Small intestine (tissue), 7 donors: ENCODE results near the gene TMEM59L. TPM values are rescaled to one million over a fixed set of nuclear protein-coding genes. Genes with fewer than 3 reads are reported as not detected.

Experiments used
- DNase-seq, 2 donors: peaks; one replicate each; pipeline versions ENCODE4 v3.0.0 to v3.0.0-alpha.2; 2013
- FAIRE-seq: peaks from 2 replicates; lab custom pipeline; 2012; peaks lifted over from hg19 to GRCh38; lab: Jason Lieb, UNC
- H3K27ac ChIP-seq, 3 donors: one replicate each; pipeline ENCODE4 v1.5.1; 2013; ENCODE audit warnings: low read length in 2 of 3, mild to moderate bottlenecking in 2 of 3, control low read depth in 1 of 3, inconsistent platforms in 1 of 3, low read depth in 1 of 3, moderate library complexity in 1 of 3
- H3K27me3 ChIP-seq, 3 donors: one replicate each; pipeline ENCODE4 v1.6.1; 2013; ENCODE audit warnings: low read length in 3 of 3, inconsistent platforms in 1 of 3; ENCODE audit not compliant: control insufficient read depth in 3 of 3, insufficient read depth in 3 of 3
- H3K36me3 ChIP-seq, 3 donors: one replicate each; pipeline ENCODE4 v1.6.1; 2013; ENCODE audit warnings: low read length in 3 of 3, inconsistent platforms in 1 of 3, low read depth in 1 of 3, mild to moderate bottlenecking in 1 of 3, moderate library complexity in 1 of 3; ENCODE audit not compliant: control insufficient read depth in 3 of 3, insufficient read depth in 2 of 3
- H3K4me1 ChIP-seq, 3 donors: one replicate each; pipeline ENCODE4 v1.6.1; 2013; ENCODE audit warnings: low read length in 2 of 3, inconsistent platforms in 1 of 3, low read depth in 1 of 3, mild to moderate bottlenecking in 1 of 3, moderate library complexity in 1 of 3; ENCODE audit not compliant: control insufficient read depth in 3 of 3, insufficient read depth in 2 of 3
- H3K4me3 ChIP-seq, 3 donors: one replicate each; pipeline ENCODE4 v1.5.1; 2013; ENCODE audit warnings: low read length in 3 of 3, control low read depth in 1 of 3, inconsistent platforms in 1 of 3, low read depth in 1 of 3, mild to moderate bottlenecking in 1 of 3, moderate library complexity in 1 of 3
- H3K9me3 ChIP-seq, 2 donors: one replicate each; pipeline ENCODE4 v1.6.1; 2013; ENCODE audit warnings: low read depth in 1 of 2, low read length in 1 of 2; ENCODE audit not compliant: control insufficient read depth in 2 of 2, insufficient read depth in 1 of 2
- WGBS, 3 donors: extraction: QIAGEN DNeasy Blood & Tissue Kit; methylation state at CpG; one replicate each; pipeline ENCODE4 v1.1.7; 2013; 5-methylcytosine and 5-hydroxymethylcytosine counted together
- polyA plus RNA-seq, 4 donors: library from polyadenylated mRNA; stranded (reverse) in 3 of 4; unstranded in 1 of 4; fragments of 200-250 nt in 3 of 4; fragments of 120-200 nt in 1 of 4; gene quantifications; one replicate each; pipeline versions ENCODE4 v1.2.1 to v1.2.3, GENCODE V29; 2013
- donor health status: healthy with polysubstance abuse.
- donor health status: control.
- donor health status: control.
- donor health status: Bipolar disorder and iron deficiency.
- donor health status: healthy.

The TMEM59L gene
- polyA plus RNA-seq, 4 donors: 1.3 to 8.5 (median 1.6) TPM; not detected in 1

GRCh38 chr19:18580311-18580710, 32.4 kb upstream of the TMEM59L start:
- no peak for FAIRE-seq
- H3K4me1 ChIP-seq: no peaks in the 10 kb centered on the region
- no peak overlapping the region for H3K4me3 ChIP-seq
- WGBS, 3 donors: 65 to 71% (median 68%) methylated on average over 7 of the region's 7 CpGs
- H3K36me3 ChIP-seq: peaks cover 0 to 27% (median 6%) of the 10 kb centered on the region in 3 donors
- DNase-seq: no peak
- no peak overlapping the region for H3K27ac ChIP-seq
- no peaks in the 10 kb centered on the region for H3K9me3 ChIP-seq
- H3K27me3 ChIP-seq: peaks cover 0 to 6% (median 0%) of the 10 kb centered on the region in 3 donors

GRCh38 chr19:18586306-18586705, 26.4 kb upstream of the TMEM59L start:
- WGBS, 3 donors: 42 to 64% (median 57%) methylated on average over 2 of the region's 2 CpGs
- no peak overlapping the region for H3K4me3 ChIP-seq
- DNase-seq (no peak), FAIRE-seq (no peak)
- H3K4me1 ChIP-seq: peaks cover 3 to 15% (median 5%) of the 10 kb centered on the region in 3 donors
- peaks cover 0 to 11% (median 0%) of the 10 kb centered on the region in 3 donors for H3K36me3 ChIP-seq
- H3K27ac ChIP-seq: no peak overlapping the region
- no peaks in the 10 kb centered on the region for H3K9me3 ChIP-seq
- H3K27me3 ChIP-seq: peaks cover 0 to 5% (median 0%) of the 10 kb centered on the region in 3 donors

- Histone ChIP-seq H3K27ac (peak overlapping the region in 1 of 3 donors; percentile 88), H3K4me1 (peaks cover 3 to 15% (median 5%) of the 10 kb centered on the region in 3 donors), H3K36me3 (peaks cover 0 to 19% (median 0%) of the 10 kb centered on the region in 3 donors), H3K4me3 (no peak overlapping the region), H3K9me3 (no peaks in the 10 kb centered on the region), H3K27me3 (no peaks in the 10 kb centered on the region)
- WGBS, 3 donors: 89 to 94% (median 94%) methylated on average over 12 of the region's 12 CpGs
- FAIRE-seq (no peak), DNase-seq (no peak)
These were observed 25.1 kb upstream of the TMEM59L start for GRCh38 chr19:18587561-18587960.

GRCh38 chr19:18587962-18588610, 24.6 kb upstream of the TMEM59L start:
- FAIRE-seq: no peak
- no peak for DNase-seq
- Histone ChIP-seq H3K4me1 (peaks cover 3 to 15% (median 5%) of the 10 kb centered on the region in 3 donors), H3K4me3 (peak overlapping the region in 2 of 3 donors; percentile 64 to 79), H3K9me3 (no peaks in the 10 kb centered on the region), H3K27ac (peak overlapping the region; percentile 77 to 88 (median 88)), H3K27me3 (no peaks in the 10 kb centered on the region), H3K36me3 (peaks cover 0 to 19% (median 0%) of the 10 kb centered on the region in 3 donors)
- 32 to 40% (median 32%) methylated on average over 16 of the region's 16 CpGs for WGBS, 3 donors

- Histone ChIP-seq H3K36me3 (peaks cover 0 to 19% (median 0%) of the 10 kb centered on the region in 3 donors), H3K4me1 (peaks cover 3 to 16% (median 6%) of the 10 kb centered on the region in 3 donors), H3K27ac (peak within 1 kb of the TSS; percentile 77 to 88 (median 88)), H3K9me3 (no peaks in the 10 kb centered on the region), H3K4me3 (peak within 1 kb of the TSS; percentile 64 to 79 (median 72)), H3K27me3 (no peaks in the 10 kb centered on the region)
- WGBS, 3 donors: 0 to 1% (median 1%) methylated on average over 47 to 72 of the region's 72 CpGs
- peak; percentile 77 to 91 for DNase-seq
- no peak for FAIRE-seq
These were observed 23.9 kb upstream of the TMEM59L start, which contains the start of gene REX1BD for GRCh38 chr19:18588611-18589379. TSS of gene REX1BD (plus strand) at chr19:18588798. CDS start at chr19:18588802, 4 bp downstream.

- 12 to 33% (median 20%) methylated on average over 37 to 52 of the region's 52 CpGs for WGBS, 3 donors
- peak overlapping the region; percentile 64 to 79 (median 72) for H3K4me3 ChIP-seq
- no peak for FAIRE-seq
- DNase-seq: peak; percentile 74 to 88
- peaks cover 3 to 23% (median 10%) of the 10 kb centered on the region in 3 donors for H3K4me1 ChIP-seq
- H3K9me3 ChIP-seq: no peaks in the 10 kb centered on the region
- peaks cover 0 to 19% (median 0%) of the 10 kb centered on the region in 3 donors for H3K36me3 ChIP-seq
- H3K27ac ChIP-seq: peak overlapping the region; percentile 77 to 88 (median 88)
- H3K27me3 ChIP-seq: peaks cover 0 to 2% (median 0%) of the 10 kb centered on the region in 3 donors
These were observed 23.0 kb upstream of the TMEM59L start for GRCh38 chr19:18589380-18590272.

GRCh38 chr19:18590273-18591272, 22.1 kb upstream of the TMEM59L start:
- 80 to 93% (median 89%) methylated on average over 40 of the region's 40 CpGs for WGBS, 3 donors
- peaks cover 3 to 26% (median 11%) of the 10 kb centered on the region in 3 donors for H3K4me1 ChIP-seq
- H3K4me3 ChIP-seq: peak overlapping the region in 1 of 3 donors; percentile 64
- peaks cover 0 to 19% (median 0%) of the 10 kb centered on the region in 3 donors for H3K36me3 ChIP-seq
- FAIRE-seq (no peak), DNase-seq (peak in 1 of 2 donors; percentile 26)
- H3K27me3 ChIP-seq: peaks cover 0 to 11% (median 0%) of the 10 kb centered on the region in 3 donors
- no peaks in the 10 kb centered on the region for H3K9me3 ChIP-seq
- H3K27ac ChIP-seq: peak overlapping the region in 1 of 3 donors; percentile 88
